Tibial artery (tissue), 4 donors: ENCODE results near the gene FOXP2.

ENCODE experiments used
- DNase-seq, 2 donors: peaks; one replicate each; pipeline ENCODE4 v3.0.0-alpha.2; 2019
- H3K27ac ChIP-seq, 2 donors: fragments of 200-600 bp; sonication (generic) in 1 of 2; 1 replicate in 1 of 2; 2 replicates in 1 of 2; pipeline ENCODE4 v1.5.1; 2018 to 2019; ENCODE audit warnings: mild to moderate bottlenecking in 1 of 2
- H3K27me3 ChIP-seq, 2 donors: fragments of 200-600 bp; sonication (generic) in 1 of 2; one replicate each; pipeline versions ENCODE4 v1.5.1 to v1.6.0; 2016 to 2019
- H3K36me3 ChIP-seq, 3 donors: fragments of 200-600 bp; sonication (generic) in 2 of 3; one replicate each; pipeline ENCODE4 v1.5.1; 2016 to 2019; ENCODE audit warnings: mild to moderate bottlenecking in 2 of 3
- H3K4me1 ChIP-seq, 4 donors: fragments of 200-600 bp; sonication (generic) in 2 of 4; 1 replicate in 3 of 4; 2 replicates in 1 of 4; pipeline ENCODE4 v1.5.1; 2016 to 2019
- H3K4me3 ChIP-seq, 2 donors: fragments of 200-600 bp; sonication (generic) in 1 of 2; 1 replicate in 1 of 2; 2 replicates in 1 of 2; pipeline ENCODE4 v1.5.1; 2018 to 2019; ENCODE audit warnings: mild to moderate bottlenecking in 2 of 2
- H3K9me3 ChIP-seq, 3 donors: fragments of 200-600 bp; sonication (generic) in 1 of 3; one replicate each; pipeline ENCODE4 v1.5.1; 2016 to 2019
- CTCF ChIP-seq, 2 experiments: fragments of 200-600 bp in 1 of 2; fragments of 450-650 bp in 1 of 2; IDR thresholded peaks; one replicate each; pipeline ENCODE4 v1.5.1; 2017 to 2019; ENCODE audit warnings: antibody characterized with exemption in 2 of 2, mild to moderate bottlenecking in 1 of 2, moderate library complexity in 1 of 2
- intact Hi-C: fragments of 100-400 bp; cut with DNase I; formaldehyde crosslinking; loops from one replicate; pipeline ENCODE4 v1.15.0; 2023; ENCODE audit warnings: low total_unique reads

FOXP2 gene

GRCh38 chr7:114417290-114417689 lies 2.7 kb downstream of the FOXP2 start:
- intact Hi-C loops, result no loop called here
- Histone ChIP-seq H3K36me3 (no peaks in the 10 kb centered on the region), H3K4me1 (peaks cover 0 to 26% (median 3%) of the 10 kb centered on the region in 4 donors), H3K4me3 (no peak overlapping the region), H3K9me3 (no peaks in the 10 kb centered on the region), H3K27me3 (no peaks in the 10 kb centered on the region), H3K27ac (no peak overlapping the region)
- TF ChIP-seq CTCF (IDR thresholded peaks at IDR 0.05), result no peak
- DNase-seq, result no peak

GRCh38 chr7:114418117-114418516 lies 3.5 kb downstream of the FOXP2 start:
- H3K9me3 ChIP-seq, result no peaks in the 10 kb centered on the region
- no peak for TF ChIP-seq CTCF (IDR thresholded peaks at IDR 0.05)
- peaks cover 0 to 26% (median 3%) of the 10 kb centered on the region in 4 donors for H3K4me1 ChIP-seq
- no peak overlapping the region for H3K27ac ChIP-seq
- H3K27me3 ChIP-seq, result no peaks in the 10 kb centered on the region
- no peak for DNase-seq
- H3K36me3 ChIP-seq, result no peaks in the 10 kb centered on the region
- intact Hi-C loops, result no loop called here
- H3K4me3 ChIP-seq, result no peak overlapping the region

- Histone ChIP-seq H3K36me3 (no peaks in the 10 kb centered on the region), H3K4me1 (peaks cover 0 to 13% (median 3%) of the 10 kb centered on the region in 4 donors), H3K9me3 (no peaks in the 10 kb centered on the region), H3K27me3 (no peaks in the 10 kb centered on the region), H3K27ac (no peak overlapping the region), H3K4me3 (peak overlapping the region in 1 of 2 donors; percentile 4)
- intact Hi-C loops, result no loop called here
- DNase-seq, result no peak
- no peak for TF ChIP-seq CTCF (IDR thresholded peaks at IDR 0.05)
Observed at GRCh38 chr7:114419441-114420272, 5.0 kb downstream of the FOXP2 start.

- no peak for TF ChIP-seq CTCF (IDR thresholded peaks at IDR 0.05)
- intact Hi-C loops, result no loop called here
- Histone ChIP-seq H3K9me3 (no peaks in the 10 kb centered on the region), H3K4me3 (no peak overlapping the region), H3K27me3 (no peaks in the 10 kb centered on the region), H3K27ac (no peak overlapping the region), H3K4me1 (peaks cover 0 to 5% (median 2%) of the 10 kb centered on the region in 4 donors), H3K36me3 (no peaks in the 10 kb centered on the region)
- no peak for DNase-seq
Observed at GRCh38 chr7:114422507-114423501, 8.2 kb downstream of the FOXP2 start.

GRCh38 chr7:114426382-114426781 lies 11.8 kb downstream of the FOXP2 start:
- intact Hi-C loops, result no loop called here
- Histone ChIP-seq H3K27me3 (no peaks in the 10 kb centered on the region), H3K9me3 (no peaks in the 10 kb centered on the region), H3K4me1 (no peaks in the 10 kb centered on the region), H3K36me3 (no peaks in the 10 kb centered on the region), H3K4me3 (no peak overlapping the region), H3K27ac (no peak overlapping the region)
- TF ChIP-seq CTCF (IDR thresholded peaks at IDR 0.05), result no peak
- no peak for DNase-seq
